TTC549 (cell line): ENCODE measurements around the gene RALGPS1.

Experiments
- FAIRE-seq: peaks from 2 replicates; lab custom pipeline; 2012; peaks lifted over from hg19 to GRCh38; lab: Jason Lieb, UNC

The RALGPS1 gene

DNA sequence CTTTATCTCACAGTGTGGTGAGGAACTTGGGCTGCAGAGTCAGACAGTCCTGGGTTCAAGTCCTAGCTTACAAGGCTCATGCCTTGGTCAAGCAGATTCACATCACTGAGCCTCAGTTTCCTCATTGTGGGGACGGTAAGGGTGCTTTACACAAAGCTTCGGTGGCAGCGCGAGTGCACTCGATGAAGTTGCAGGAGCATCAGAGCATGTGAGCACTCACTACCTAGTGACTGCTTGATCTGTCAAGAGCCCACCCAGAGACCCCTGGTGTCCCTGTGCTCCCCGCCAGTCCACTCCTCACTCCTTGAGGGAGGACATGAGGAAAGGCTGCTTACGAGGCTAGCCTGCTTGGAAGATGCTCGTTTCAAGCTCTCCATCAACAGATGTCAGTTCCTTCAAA is 293.8 kb downstream of the RALGPS1 start:
- no peak for FAIRE-seq

DNA sequence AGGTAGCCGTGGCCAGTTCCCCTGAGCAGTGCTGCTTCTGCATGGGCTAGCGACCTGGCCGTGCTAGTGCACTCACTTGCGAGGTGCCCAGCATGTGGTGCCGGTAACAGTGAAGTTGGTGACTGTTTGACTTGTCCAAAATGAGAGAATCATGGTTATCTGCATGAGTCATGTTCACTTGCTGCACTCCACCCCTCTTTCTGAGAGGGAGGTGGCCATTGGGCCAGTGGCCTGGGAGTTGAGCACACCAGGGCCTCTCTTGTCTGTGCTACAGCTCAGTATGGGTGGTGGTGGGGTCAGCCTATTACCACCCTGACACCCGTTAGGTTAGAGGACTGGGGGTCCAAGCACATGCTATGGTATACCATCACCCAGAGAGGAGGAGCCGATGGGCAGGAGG is 294.6 kb downstream of the RALGPS1 start:
- no peak for FAIRE-seq

DNA sequence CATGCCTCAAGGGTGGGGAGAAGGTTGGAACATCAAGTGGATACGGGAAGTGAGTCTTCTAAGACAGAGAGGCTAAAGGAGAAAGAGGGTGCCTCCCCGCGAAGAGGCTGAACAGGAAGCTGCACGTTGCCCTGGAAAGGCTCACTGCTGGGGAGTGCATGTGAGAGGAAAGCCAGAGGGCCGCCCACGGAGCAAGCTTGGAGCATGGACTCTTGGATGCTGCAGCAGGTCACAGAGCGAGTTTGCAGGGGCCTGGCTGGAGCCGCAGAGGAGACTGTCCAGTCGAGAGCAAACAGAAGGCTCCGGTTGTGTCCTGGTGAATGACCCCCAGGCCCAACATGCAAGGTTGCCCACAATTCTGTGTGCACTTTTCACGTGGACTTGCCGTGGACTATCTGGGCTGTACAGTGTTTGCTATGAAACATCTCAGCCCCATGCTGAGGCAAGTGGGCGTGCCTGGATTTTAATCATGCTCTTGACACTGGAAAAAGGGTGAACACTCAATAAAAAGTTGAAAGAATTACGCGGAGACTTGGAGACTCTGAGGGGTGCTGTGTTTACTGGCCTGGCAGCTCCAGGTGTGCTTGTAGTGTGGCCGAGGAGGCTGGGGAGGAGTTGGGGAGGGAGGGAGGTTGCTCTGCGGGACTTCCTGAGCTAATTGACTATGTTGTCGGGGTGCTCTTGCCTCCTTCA is 295.5 kb downstream of the RALGPS1 start:
- no peak for FAIRE-seq

DNA sequence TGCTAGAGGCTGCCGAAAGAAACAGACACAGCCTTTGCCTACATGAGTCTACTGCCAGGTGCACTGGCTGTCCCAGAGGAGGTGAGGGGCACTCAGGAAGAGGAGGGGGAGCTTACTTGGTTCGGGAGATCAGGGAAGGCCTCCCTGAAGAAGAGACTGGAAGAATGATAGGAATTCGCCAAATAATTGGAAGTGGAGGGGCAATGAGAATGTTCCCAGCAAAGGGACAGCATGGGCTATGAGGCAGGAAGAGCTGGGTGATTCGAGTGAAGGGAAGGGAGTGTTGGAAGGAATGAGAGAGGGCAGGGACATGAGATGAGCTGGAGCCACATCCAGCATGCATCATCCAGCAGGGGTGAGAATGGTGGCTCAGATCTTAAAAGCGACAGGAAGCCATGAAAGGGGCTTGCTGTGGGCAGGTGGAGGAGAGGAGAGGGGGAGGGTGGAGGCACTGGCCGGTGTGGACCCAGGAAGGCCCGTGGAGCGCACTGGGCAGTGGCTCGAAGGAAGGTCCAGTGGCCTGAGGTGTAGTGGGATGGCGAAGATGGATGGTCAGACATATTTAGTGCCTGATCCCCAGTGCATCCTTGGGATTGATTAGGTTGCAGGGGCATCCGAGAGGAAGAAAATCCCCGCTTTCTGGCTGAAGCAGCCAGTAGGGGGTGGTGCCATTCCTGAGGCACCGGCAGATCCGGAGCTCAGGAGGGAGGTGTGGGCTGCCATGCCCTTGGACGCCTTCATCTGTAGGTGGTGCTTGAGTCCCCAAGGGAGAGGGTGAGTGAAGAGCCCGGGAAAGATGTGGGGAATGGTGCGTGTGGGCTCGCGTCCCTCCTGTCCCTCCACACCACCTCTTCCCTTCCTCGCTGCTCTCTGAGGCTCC is 296.5 kb downstream of the RALGPS1 start:
- no peak for FAIRE-seq

DNA sequence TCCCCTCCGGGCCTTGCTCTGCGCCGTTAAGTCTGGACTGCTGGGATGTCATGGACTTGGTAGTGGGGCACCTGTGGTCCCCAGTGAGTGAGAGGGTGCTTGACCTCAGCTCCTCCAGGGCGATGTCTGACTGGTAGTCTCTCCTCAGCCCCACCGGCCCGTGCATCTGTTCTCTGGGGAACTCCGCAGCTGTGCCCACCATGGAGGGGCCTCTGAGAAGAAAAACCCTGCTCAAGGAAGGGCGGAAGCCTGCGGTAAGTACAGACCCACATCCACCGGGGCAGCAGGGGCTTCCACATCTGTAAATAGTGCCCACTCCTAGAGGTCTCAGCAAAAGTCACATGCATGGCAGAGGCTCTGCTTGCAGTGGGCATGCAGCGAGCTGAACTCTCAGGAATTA is 297.4 kb downstream of the RALGPS1 start:
- no peak for FAIRE-seq

DNA sequence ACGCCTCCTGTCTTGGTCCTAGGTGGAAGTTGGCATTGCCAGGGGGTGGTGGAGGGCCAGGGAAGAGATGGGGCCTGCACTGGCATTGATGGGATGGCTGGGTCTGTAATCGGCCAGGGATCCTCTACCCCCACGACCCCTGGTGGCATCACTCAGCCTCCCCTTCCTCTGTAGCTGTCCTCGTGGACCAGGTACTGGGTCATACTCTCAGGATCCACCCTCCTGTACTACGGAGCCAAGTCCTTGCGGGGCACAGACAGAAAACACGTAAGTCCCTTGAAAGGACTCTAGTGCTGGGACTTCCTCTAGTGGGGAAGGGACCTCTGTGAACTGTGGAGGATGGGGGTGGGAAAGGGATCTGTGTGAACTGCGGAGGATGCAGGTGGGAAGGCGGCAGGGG is 297.9 kb downstream of the RALGPS1 start:
- FAIRE-seq, result no peak

DNA sequence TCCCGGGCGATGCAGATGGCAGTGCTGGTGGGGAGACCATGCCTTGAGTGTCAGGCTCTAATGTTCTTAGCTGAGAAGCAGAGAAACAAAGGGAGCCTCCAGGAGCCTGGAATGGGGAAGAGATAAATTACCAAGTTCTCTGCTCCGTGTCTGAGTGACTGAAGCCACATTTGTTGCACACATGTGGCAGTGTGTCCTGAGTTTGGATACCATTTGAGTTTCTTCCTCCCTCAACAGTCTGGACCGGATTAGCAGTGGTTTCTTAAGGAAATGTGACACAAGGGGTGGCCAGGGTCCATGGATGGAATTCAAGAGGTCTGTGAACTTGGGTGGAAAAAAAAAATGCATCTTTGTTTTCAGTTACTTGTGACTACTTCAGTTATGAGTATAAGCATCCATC is 299.3 kb downstream of the RALGPS1 start:
- FAIRE-seq, result no peak

DNA sequence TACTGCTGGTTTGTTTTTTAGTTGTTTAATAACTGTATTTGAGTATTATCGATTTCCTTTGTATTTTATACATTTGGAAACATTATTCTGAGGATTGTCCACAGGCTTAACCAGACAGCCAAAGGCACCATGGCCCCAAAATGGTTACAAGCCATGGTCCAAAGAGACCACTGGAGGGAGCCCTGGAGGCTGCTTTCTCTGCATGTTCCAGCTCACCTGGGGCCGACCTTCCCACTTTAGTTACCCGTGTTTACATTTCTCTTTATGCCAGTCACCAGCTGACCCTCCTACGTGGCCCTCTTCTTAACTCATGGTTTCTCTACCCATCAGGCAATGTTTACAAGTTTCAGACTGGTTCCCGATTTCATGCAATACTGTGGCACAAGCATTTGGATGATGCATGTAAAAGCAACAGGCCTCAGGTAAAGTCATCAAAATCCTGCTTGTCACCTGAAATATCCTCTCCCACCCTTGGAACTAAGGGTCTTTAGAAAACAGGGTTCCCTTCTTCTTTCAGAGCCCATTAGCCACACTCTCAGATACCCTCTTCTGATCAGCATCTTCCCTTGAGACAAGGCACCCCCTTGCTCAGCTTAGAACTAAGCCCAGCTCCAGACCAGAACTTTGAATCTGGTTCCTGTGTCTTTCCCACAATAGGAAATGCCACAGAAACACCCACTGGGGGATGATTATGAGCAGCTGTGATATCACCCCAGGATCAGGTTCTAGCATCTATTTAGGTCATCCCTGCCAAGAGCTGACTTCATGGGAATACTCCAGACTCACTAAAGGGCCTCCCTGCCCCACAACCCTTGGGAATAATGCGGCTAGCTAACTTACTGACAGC is 300.1 kb downstream of the RALGPS1 start:
- peak; percentile 19 for FAIRE-seq

DNA sequence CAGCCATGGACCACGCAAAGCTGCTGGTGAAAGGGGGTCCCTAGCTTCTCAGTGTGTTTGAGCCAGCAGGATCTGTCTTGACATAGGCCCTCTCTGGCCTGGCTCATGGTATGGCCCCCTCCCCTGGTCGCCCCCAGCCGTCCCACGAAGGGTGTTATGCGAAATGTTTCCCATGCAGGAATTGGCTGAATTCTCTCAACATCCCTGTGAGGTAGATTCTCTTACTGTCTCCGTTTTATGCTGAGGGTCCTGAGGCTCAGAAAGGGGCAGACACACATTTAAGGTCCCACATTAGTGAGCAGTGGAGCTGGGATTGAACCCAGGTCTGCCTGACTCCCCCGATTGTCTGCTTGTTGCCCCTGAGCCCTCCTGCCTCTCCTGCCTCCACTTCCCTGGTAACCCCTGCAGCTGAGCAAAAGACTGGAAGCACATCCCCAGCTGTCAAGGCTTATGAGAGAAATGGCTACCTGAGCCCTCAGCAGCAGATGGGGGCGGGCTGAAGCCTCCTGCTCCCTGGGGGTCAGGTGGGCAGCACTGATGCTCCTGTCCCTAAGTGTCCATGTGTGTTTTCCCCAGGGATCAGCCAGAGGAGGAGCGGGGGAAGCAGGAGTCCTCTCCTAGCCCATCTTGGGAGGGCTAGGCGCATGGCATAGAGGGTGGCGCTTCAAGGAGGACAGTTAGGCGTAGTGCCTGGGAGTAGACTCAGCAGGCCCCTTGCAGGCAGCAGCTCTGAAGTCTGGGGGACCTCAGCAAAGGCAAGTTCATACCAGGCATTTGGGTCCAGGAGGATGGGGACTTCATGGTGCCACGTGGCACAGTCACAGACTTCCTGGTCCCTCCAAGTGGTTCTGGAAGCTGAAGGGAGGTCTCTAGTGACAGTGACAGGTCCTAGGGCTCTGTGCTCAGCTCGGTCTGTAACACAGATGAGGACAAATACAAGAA is 301.0 kb downstream of the RALGPS1 start:
- FAIRE-seq, result no peak

DNA sequence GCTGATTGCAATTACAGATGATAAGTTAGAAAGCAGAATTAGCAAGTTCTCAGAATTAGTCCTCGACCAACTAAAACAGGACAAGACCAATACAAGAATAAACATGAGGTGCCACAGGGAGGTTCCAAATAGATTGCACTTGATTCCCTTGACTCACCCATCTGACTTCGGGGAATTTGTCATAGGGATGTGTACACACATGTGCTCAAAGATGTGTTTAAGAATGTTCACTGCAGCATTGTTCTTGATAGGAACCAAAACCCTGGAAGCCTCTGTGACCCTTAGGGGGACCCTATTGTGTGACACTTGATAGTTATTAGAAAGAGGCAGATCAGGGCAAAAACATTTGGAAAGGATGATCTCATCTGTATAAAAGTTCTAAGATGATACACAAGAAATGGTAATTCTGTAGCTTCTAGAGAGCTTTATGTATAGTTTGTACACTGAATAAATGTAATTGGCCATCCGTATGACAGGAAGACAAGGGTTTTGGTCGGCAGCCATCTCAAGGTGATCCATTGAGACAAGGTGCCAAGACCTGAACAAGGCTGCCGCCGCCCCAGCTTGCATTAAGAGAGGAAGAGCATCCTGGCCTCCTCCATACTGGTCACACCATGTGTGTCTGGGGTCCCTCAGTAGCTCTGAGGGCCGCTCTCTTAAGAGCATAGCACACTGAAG is 301.8 kb downstream of the RALGPS1 start:
- FAIRE-seq, result no peak

DNA sequence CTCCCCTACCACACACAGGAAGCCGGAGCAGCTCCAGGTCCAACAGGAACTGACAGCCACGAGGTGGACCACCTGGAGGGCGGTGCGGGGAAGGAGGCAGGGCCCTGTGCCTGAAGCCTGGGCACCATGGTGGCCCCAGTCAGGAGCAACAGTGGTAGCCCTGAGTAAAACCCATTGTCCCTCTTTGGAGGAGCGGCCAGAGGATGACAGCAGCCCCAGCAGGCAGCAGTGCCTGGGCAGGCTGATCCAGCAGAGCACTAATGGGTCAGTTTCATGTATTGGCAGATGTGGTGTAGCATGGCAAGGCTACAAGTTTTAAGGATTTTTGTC is 302.3 kb downstream of the RALGPS1 start:
- no peak for FAIRE-seq

DNA sequence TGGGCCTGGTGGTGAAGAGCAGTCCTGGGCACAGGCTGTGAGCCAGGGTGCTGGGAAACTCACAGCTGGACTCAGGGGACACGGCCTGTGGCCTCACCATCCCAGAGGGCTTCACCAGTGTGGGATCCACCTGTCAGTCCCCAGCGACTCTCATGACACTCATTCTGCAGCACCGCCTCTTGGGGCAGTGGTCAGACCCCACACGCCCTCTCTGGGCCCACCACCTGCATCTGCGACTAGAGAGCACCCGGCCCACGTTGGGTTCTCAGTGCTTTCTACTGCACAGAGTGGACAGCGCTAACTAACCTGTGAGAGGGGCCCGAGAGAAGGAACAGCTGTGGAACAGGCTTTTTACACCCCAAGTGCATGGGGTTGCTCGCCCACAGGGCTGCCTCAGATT is 304.2 kb downstream of the RALGPS1 start:
- no peak for FAIRE-seq

DNA sequence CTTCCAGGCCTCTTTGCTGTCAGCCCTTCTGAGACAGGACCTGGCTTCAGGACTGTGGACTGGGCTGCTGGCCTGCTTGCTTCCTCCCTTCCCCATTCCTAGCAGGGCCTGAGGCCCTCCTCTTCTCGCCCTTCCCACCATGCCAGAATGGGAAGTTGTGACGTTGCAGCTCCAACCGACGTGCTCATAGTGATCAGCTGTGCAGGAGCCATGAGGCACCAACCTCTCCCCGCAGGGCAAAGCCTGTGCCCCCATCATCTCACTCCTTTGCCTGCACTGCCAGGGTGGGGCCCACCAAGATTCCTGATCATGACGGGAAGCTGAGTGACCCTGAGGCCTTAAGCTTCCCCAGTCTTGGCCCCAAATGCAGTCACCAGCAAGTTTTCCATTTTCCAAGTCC is 304.9 kb downstream of the RALGPS1 start:
- FAIRE-seq, result no peak

DNA sequence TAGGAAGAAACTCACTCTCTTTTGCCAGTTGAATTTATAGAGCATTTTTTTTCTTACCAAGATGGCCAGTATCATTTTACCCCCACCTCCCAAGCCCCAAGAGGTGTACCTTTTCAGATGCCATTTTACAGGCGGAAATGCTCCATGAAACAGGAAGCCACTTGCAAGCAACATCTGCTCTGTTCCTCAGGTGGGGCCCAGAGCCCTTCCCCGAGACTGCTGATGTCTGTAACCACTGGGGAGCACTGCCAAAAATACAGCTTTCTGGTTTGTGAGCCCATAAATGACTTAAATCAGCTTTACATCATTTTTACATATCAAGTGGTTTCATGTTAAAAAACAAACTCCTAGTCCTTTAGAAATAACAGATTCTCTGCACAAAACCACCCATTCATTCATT is 307.1 kb downstream of the RALGPS1 start:
- no peak for FAIRE-seq

DNA sequence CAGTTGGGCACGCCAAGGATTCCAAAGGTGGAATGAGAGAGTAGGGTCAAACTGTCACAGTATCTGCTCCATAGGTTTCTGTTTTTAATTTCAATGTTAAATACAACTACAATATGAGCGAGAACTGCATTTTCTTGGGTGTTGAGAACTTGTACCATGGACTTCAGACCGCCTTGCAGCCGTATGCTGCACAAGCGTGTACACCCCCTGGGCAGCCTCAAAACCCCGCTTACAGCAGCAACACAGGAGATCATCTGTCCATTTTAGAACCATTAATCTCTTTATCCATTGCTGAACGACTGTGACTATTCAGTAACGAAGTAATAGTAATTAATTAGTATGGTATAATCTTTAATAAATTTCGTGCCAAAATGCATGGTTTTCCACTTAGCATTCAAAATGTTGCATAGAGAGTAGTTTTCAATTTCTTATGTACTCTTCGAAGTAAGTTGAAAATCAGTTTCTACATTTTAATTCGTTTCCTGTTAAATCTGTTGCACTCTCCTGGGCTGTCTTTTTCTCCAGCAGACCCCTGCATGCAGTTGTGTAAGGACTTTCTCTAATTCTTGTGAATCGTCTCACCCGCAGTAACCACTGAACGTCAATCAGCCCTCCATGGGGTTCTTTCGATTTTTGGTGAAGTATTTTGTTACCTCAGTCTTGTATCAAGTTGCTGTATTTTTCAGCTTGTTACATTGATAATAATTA is 308.0 kb downstream of the RALGPS1 start:
- no peak for FAIRE-seq

DNA sequence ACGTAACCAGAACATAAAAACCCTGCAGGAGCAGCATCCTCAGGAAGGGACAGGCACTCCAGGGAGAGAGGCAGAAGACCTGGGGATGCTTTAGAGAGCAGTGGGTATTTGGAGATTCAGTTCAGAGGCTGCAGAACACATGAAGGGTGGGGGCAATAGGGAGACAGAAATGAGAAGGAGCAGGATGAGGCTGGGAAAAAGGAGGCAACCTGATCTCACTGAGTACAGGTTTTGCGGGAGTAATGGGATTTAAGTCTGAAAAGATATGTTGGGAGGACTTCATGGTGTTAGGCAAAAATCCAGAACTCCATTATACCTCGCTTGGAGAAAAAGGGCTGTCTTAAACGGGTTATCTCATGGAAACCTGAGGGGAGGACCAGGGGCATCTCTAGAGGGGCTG is 308.7 kb downstream of the RALGPS1 start:
- FAIRE-seq, result no peak

DNA sequence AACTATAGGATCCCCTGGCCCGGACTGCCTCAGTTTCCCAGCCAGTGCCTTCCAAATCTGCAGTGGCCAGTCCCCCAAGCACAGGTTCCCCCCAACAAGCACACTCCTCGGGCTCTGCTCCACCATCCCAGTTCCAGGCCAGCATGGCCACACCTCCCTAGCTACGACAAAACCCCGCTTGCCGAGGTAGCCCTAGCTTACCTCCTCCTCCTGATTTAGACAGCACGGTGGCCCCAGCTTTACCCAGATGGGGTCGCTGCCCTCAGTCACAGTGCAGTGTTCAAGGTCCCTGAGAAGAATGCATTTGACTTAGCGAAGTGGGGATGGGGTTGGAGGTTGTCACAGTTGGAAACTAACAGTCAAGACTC is 309.2 kb downstream of the RALGPS1 start:
- FAIRE-seq, result no peak

DNA sequence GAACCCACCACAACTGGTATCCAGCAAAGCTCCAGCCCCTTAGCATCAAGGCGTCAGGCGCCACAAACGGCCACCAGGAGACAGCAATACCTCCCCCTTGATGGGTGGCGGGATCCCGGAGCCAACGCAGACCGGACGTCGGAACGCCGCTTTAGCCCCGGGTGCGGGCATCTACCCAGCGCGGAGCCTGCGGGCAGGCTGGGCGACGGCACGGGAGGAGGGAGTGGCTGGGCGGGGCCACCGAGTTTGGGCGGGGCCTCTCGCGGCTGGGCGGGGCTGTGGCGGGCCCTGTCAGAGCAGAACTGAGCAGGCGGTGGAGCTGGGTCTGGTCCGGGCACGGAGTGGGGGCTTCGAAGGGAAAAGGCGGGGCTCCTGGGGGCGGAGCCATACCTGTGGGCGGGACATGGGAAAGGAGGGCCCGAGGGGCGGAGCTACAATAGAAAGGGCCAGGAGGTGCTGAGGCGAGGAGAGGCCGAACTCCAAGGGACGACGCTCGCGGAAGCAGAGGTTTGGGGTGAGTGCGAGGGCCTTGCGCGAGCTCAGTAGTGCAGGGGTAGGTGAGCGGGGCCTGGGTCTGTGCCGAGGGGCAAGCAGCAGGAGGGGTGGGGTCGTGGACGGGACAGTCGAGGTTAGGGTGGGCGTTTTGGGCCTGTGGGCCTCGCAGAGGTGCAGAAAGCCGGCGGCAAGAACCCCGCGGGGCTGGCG is 309.7 kb downstream of the RALGPS1 start:
- FAIRE-seq, result no peak

DNA sequence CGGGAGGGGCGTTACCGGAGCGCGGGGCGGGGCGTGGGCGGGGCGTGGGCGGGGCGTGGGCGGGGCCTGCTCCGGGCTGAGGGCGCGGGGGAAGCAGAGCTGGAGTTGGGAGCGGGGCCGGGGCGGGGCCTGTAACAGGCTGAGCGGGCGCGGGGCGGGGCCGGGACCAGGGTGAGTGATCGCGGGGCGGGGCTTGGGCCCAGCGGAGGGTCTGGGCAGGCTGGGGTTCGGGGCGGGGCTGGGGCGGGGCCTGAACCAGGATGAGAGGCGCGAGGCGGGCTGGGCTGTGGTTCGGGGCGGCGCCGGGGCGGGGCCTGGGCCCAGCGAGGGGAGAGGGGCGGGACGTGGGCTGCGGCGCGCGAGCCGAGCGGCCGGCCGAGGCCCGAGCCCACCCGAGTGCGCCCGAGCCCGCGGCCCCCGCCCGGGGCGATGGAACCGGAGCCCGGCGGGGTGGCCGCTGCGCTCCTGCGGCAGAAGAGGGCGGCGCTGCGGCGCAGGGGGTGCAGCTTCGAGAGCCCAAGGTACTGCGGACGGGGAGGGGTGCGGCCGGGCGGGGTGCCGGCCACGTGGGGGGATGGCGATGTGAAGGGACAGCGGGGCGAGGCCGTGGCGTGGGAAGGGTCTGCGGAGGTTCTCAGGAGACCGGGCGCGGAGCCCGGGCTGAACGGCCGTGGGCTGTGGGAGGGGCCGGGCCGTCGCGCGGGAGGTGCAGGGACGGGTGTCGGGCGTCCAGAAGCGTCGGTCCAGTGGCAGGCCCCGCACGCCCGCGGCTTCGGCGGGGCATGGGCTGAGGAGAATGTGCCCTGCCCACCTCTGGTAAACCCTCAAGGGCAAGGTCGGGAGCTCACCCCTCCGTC is 310.5 kb downstream of the RALGPS1 start:
- no peak for FAIRE-seq
